GM12872 (cell line): Measurements from ENCODE around the gene ZNF644.

Experiments
- CTCF ChIP-seq: IDR thresholded peaks from 3 replicates; pipeline ENCODE4 v1.5.1; 2011; ENCODE audit warnings: low read depth, mild to moderate bottlenecking, low read length, moderate library complexity; ENCODE audit not compliant: insufficient read depth

ZNF644 gene

DNA sequence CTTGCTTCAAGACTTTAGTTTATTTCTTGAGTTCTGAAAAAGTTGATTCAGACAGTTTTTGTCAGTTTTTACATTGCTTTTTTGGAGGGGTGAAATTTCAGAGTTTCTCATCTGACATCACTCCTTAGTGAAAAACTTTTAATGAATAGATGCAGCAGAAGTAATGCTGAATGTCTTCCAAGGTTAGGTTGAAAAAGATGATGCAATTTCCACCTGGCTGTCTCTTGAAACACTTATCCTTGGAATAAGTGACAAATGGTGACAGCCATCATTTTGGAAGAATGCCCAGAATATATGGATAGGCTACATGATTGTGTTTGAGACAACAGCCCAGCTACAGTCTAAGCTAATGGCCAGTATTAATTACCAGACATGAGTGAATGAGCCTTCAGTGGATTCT is 140.8 kb downstream of the ZNF644 start:
- TF ChIP-seq CTCF = no peak

DNA sequence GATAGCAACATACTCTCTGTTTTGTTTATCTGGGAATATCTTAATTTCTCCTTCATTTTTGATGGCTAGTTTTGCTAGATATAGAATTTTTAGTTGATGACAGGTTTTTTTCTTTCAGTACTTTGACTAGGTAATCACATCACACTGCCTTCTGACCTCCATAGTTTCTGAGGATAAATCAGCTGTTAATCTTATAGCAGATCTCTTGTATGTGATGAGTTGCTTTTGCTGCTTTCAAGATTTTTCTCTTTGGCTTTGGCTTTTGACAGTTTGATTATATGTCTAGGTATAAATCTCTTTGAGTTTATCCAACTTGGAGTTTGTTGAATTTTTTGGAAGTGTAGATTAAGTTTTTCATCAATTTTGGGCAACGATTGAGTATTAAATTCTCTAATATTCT is 142.6 kb downstream of the ZNF644 start:
- no peak for TF ChIP-seq CTCF

DNA sequence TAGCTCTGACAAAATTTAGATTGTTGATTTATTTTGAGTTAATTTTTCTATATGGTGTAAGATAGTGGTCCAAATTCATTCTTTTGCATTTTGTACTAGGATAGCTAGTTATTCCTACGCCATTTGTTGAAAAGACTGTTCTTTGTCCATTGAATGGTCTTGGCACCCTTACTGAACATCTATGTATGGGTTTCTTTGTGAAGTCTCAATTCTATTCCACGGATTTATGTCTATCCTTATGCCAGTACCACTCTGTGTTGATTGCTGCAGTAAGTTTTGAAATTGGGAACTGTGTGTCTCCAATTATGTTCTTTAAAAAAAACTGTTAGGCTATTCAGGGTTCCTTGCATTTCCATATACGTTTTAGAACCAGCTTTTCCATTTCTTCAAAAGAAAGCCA is 145.7 kb downstream of the ZNF644 start:
- TF ChIP-seq CTCF = no peak
